Measurements from ENCODE around the gene BLTP2. TPM values are rescaled to one million over a fixed set of nuclear protein-coding genes. Genes with fewer than 3 reads are reported as not detected.
A peak's percentile ranks its signal among the peaks of the same experiment; 100 is the strongest.

The BLTP2 gene
- total RNA-seq, 1 donor from 2014 or later: 83.8 TPM

- DNase-seq: peak; percentile 78
These were observed 46.1 kb downstream of the BLTP2 start, which contains the start of gene SPAG5 for GRCh38 chr17:28598799-28599310. Gene SPAG5, minus strand, starts transcription at chr17:28599025. Its CDS starts 79 bp downstream, at chr17:28598946.

- DNase-seq: no peak
These were observed 46.6 kb downstream of the BLTP2 start for GRCh38 chr17:28598389-28598788.

GRCh38 chr17:28597606-28598383 lies 47.2 kb downstream of the BLTP2 start:
- no peak for DNase-seq

Other genes starting within 250 kb of the BLTP2 start
- 21.1 TPM for gene SLC46A1, start 238.9 kb downstream of the BLTP2 start, total RNA-seq
- gene SLC13A2, start 171.5 kb downstream of the BLTP2 start, total RNA-seq: not detected
- gene FOXN1, start 138.8 kb downstream of the BLTP2 start, total RNA-seq: not detected
- gene UNC119, start 92.5 kb downstream of the BLTP2 start, total RNA-seq: 31.5 TPM
- 12.8 TPM for gene PIGS, start 73.6 kb downstream of the BLTP2 start, total RNA-seq
- gene ALDOC, start 68.3 kb downstream of the BLTP2 start, total RNA-seq: 78.1 TPM
- gene SPAG5, start 46.1 kb downstream of the BLTP2 start, total RNA-seq: 4.7 TPM
- 16.5 TPM for gene RSKR, start 31.0 kb downstream of the BLTP2 start, total RNA-seq
- gene SDF2, start 16.7 kb upstream of the BLTP2 start, total RNA-seq: 33.5 TPM
- 32.3 TPM for gene SUPT6H, start 17.0 kb upstream of the BLTP2 start, total RNA-seq
- 3.3 TPM for gene PROCA1, start 66.7 kb upstream of the BLTP2 start, total RNA-seq
- gene RAB34, start 72.7 kb upstream of the BLTP2 start, total RNA-seq: 10.6 TPM
- 414 TPM for gene RPL23A, start 74.8 kb upstream of the BLTP2 start, total RNA-seq
- gene TLCD1, start 81.1 kb upstream of the BLTP2 start, total RNA-seq: not detected
- 0.62 TPM for gene NEK8, start 83.6 kb upstream of the BLTP2 start, total RNA-seq
- gene TRAF4, start 98.9 kb upstream of the BLTP2 start, total RNA-seq: 35.6 TPM
- 2.7 TPM for gene FAM222B, start 197.6 kb upstream of the BLTP2 start, total RNA-seq
- 21.8 TPM for gene ERAL1, start 209.9 kb upstream of the BLTP2 start, total RNA-seq